ENCODE measurements around the gene AKR1C1. TPM values are rescaled to one million over a fixed set of nuclear protein-coding genes. Genes with fewer than 3 reads are reported as not detected.
"Not testable (repeated sequence)": the region's sequence is repeated elsewhere in the genome, so short reads cannot be mapped to it uniquely, and the experiment has no call there.

AKR1C1 gene
- total RNA-seq, 1 experiment from 2014 or later = 0.31 TPM

- no TSS peak for BruUV-seq (replicated peaks)
- DNase-seq (ENCODE audit: low read depth, low spot score) (no peak), ATAC-seq (no peak)
- no peak overlapping the region for H3K4me3 ChIP-seq (ENCODE audit: low read depth in 2 of 2, low read length in 2 of 2)
- ChIA-PET POLR2A (no interaction called here), CTCF (no interaction called here)
- no peaks in the 10 kb centered on the region for H3K4me1 ChIP-seq (ENCODE audit: control insufficient read depth, insufficient read depth, low read length)
- no peaks in the 10 kb centered on the region for H3K27me3 ChIP-seq (ENCODE audit: control insufficient read depth, insufficient read depth, low read length)
- H3K9me3 ChIP-seq (ENCODE audit: control insufficient read depth, insufficient read depth, low read depth, low read length) = peaks cover 6% of the 10 kb centered on the region; the same call in 1 of the 2 replicates
- intact Hi-C loops (cut with micrococcal nuclease; ENCODE audit: unreplicated experiment) (no loop called here), in situ Hi-C loops (cut with HindIII; ENCODE audit: low pct_unique_long_range_greater_than_20kb, low sequenced_read_pairs) (no loop called here)
- TF ChIP-seq CTCF (IDR thresholded peaks at IDR 0.05) = no peak
- TF ChIP-seq POLR2AphosphoS5 (IDR thresholded peaks at IDR 0.05; ENCODE audit: low read depth, low read length) = no peak
- no peak for TF ChIP-seq SIN3A (IDR thresholded peaks at IDR 0.05; ENCODE audit: borderline replicate concordance, insufficient read depth, low read depth, low read length)
- no peak for TF ChIP-seq REST (IDR thresholded peaks at IDR 0.05; ENCODE audit: insufficient read depth in 1 of 2, low read depth in 2 of 2, low read length in 1 of 2)
- TF ChIP-seq TCF7L2 (IDR thresholded peaks at IDR 0.05; ENCODE audit: low read depth, low read length) = no peak
- no peaks in the 10 kb centered on the region for H3K36me3 ChIP-seq (ENCODE audit: control insufficient read depth, insufficient read depth, low read length)
- H3K27ac ChIP-seq (ENCODE audit: low read length) = no peak overlapping the region
Measured at GRCh38 chr10:5030989-5031388, 67.8 kb downstream of the AKR1C1 start.

GRCh38 chr10:5031588-5031987 lies 68.4 kb downstream of the AKR1C1 start:
- H3K27ac ChIP-seq (ENCODE audit: low read length); POLR2A ChIA-PET; in situ Hi-C loops (cut with HindIII; ENCODE audit: low pct_unique_long_range_greater_than_20kb, low sequenced_read_pairs); DNase-seq (ENCODE audit: low read depth, low spot score); H3K4me3 ChIP-seq (ENCODE audit: low read depth in 2 of 2, low read length in 2 of 2); H3K36me3 ChIP-seq (ENCODE audit: control insufficient read depth, insufficient read depth, low read length); H3K4me1 ChIP-seq (ENCODE audit: control insufficient read depth, insufficient read depth, low read length); ATAC-seq; BruUV-seq (replicated peaks); intact Hi-C loops (cut with micrococcal nuclease; ENCODE audit: unreplicated experiment); H3K9me3 ChIP-seq (ENCODE audit: control insufficient read depth, insufficient read depth, low read depth, low read length); CTCF ChIA-PET; H3K27me3 ChIP-seq (ENCODE audit: control insufficient read depth, insufficient read depth, low read length): not testable (repeated sequence)

- H3K27ac ChIP-seq (ENCODE audit: low read length); CTCF ChIA-PET; H3K4me3 ChIP-seq (ENCODE audit: low read depth in 2 of 2, low read length in 2 of 2); ATAC-seq; POLR2A ChIA-PET; BruUV-seq (replicated peaks); H3K27me3 ChIP-seq (ENCODE audit: control insufficient read depth, insufficient read depth, low read length); H3K4me1 ChIP-seq (ENCODE audit: control insufficient read depth, insufficient read depth, low read length); intact Hi-C loops (cut with micrococcal nuclease; ENCODE audit: unreplicated experiment); in situ Hi-C loops (cut with HindIII; ENCODE audit: low pct_unique_long_range_greater_than_20kb, low sequenced_read_pairs); H3K36me3 ChIP-seq (ENCODE audit: control insufficient read depth, insufficient read depth, low read length); H3K9me3 ChIP-seq (ENCODE audit: control insufficient read depth, insufficient read depth, low read depth, low read length); DNase-seq (ENCODE audit: low read depth, low spot score): not testable (repeated sequence)
Measured at GRCh38 chr10:5032444-5032843, 69.2 kb downstream of the AKR1C1 start.

Other genes with a start within 250 kb of the AKR1C1 start
- gene AKR1E2, start 137.2 kb upstream of the AKR1C1 start, total RNA-seq (2021; ENCODE audit: unreplicated experiment) = 4.7 TPM
- 0.33 TPM for gene AKR1C2, start 40.4 kb downstream of the AKR1C1 start, total RNA-seq (2021; ENCODE audit: unreplicated experiment)
- 0.62 TPM for gene AKR1C3, start 131.0 kb downstream of the AKR1C1 start, total RNA-seq (2021; ENCODE audit: unreplicated experiment)
- not detected for gene AKR1C8, start 221.7 kb downstream of the AKR1C1 start, total RNA-seq (2021; ENCODE audit: unreplicated experiment)
- gene AKR1C4, start 233.4 kb downstream of the AKR1C1 start, total RNA-seq (2021; ENCODE audit: unreplicated experiment) = not detected

Measured in Panc1 (cell line).